GM10266 (cell line): Measurements from ENCODE around the gene ZNF619.

Source experiments
- DNase-seq: peaks from one replicate; pipeline ENCODE4 v3.0.0; 2012; ENCODE audit errors: extremely low spot score
- TF ChIP-seq, protein P1 (sequence below): IDR thresholded peaks from 2 replicates; pipeline ENCODE4 v1.5.1; 2012; ENCODE audit warnings: mild to moderate bottlenecking, low read depth; ENCODE audit not compliant: control insufficient read depth, insufficient read depth; ENCODE audit errors: missing control alignments

ZNF619 gene

DNA sequence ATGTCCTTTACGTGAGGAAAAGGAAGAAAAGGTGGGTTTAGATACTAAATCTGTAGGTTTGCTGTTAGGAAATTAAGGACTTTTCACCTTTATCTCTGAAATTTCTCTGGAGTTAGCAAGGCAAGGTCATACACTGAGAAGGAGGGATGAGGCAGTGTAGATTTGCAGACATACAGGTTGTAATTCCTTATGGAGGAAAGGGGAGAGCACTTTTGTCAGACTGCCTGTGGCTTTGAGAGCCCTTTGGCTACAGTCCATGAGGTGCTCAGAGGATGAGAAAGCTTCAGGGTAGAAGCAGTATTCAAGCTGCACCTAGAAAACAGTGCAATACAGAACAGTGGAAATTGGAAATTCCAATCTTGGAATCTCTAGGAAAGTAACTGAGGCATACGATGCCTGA is 11.5 kb upstream of the ZNF619 start:
- DNase-seq = no peak
- TF ChIP-seq, protein P1, sequence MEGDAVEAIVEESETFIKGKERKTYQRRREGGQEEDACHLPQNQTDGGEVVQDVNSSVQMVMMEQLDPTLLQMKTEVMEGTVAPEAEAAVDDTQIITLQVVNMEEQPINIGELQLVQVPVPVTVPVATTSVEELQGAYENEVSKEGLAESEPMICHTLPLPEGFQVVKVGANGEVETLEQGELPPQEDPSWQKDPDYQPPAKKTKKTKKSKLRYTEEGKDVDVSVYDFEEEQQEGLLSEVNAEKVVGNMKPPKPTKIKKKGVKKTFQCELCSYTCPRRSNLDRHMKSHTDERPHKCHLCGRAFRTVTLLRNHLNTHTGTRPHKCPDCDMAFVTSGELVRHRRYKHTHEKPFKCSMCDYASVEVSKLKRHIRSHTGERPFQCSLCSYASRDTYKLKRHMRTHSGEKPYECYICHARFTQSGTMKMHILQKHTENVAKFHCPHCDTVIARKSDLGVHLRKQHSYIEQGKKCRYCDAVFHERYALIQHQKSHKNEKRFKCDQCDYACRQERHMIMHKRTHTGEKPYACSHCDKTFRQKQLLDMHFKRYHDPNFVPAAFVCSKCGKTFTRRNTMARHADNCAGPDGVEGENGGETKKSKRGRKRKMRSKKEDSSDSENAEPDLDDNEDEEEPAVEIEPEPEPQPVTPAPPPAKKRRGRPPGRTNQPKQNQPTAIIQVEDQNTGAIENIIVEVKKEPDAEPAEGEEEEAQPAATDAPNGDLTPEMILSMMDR = no peak

GRCh38 chr3:40468018-40468417 is 8.9 kb upstream of the ZNF619 start:
- DNase-seq = no peak
- TF ChIP-seq, protein P1 = no peak

DNA sequence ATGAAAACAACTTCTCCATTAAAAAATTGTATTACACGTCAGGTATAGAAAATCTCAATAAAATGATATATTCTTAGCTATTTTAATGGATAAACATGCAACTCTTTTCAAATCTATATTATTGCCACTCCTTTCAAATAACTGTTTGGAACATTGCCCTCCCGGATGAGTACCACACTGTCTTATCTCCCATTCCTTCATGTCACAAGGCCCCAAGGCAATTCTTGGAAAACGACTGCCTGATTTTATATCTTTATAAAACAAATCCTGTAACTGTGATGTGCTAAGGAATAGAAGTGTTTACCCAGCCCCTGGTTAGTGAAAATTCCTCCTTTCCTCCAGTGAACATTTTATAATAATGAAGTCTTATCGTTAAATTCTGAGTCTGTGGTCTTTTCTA is 6.2 kb upstream of the ZNF619 start:
- no peak for DNase-seq
- TF ChIP-seq, protein P1 = no peak

DNA sequence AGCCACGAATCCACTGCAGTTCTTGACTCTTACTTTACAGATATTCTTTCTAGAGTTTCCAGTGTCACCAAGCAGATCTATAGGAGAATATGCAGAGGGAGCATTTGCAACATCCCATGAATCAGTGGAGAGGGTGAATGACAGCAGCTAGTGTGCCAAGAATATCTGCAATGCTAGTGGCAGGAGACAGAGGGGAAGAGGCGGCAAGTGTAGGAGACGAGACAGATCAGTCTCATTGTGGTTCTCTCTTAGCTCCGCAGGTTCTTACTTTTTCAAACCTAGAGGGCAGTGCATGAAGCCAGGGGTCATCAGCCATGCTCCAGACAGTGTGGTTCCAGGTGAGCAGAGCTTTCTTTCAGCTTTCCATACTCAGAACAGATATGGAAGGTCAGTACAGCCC is 744 bp downstream of the ZNF619 start:
- no peak for DNase-seq
- TF ChIP-seq, protein P1 = no peak

- TF ChIP-seq, protein P1 = no peak
- no peak for DNase-seq
These were observed 10.2 kb downstream of the ZNF619 start for GRCh38 chr3:40487172-40487571.

- DNase-seq = no peak
- TF ChIP-seq, protein P1 = no peak
These were observed 14.0 kb downstream of the ZNF619 start for GRCh38 chr3:40490916-40491315.

DNA sequence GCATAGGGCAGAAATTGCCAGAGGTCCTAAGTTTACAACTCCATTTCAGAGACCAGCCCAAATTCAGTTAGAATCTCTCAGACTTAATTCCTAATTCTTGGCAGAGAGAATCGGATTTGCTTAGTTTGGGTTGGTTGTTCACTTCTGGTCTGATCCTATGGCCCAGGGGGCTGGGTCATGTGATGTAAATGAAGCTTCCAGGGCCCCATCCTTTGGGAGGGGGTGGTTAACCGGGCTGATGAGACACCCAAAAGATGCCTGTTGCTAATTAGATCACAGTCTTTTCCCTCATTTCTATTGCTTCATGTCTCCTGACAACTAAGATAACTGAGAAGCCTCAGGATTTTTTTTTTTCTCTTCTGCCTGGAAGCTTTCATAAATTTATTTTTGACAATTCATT is 17.8 kb downstream of the ZNF619 start:
- TF ChIP-seq, protein P1 = no peak
- no peak for DNase-seq

DNA sequence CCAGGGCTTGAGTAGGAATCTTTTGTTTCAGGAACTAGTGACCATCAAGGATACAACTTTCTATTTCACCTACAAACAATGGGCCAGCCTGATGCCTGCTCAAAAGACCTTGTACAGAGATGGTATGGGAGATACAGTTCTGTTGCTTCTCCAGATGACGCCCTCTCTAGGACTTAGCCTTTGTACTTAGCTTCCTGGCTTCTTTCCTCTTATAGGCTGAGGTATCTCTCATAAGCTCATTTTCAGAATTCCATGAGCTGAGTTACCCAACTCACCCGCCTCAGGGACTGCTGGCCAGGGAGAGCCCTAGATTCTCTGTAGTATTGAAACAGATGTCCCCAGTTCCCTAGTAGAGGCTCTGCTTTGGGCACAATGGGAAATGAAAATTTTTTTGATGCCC is 20.4 kb downstream of the ZNF619 start:
- DNase-seq = no peak
- TF ChIP-seq, protein P1 = no peak
